ENCODE results near the gene TRAPPC14.

DNA sequence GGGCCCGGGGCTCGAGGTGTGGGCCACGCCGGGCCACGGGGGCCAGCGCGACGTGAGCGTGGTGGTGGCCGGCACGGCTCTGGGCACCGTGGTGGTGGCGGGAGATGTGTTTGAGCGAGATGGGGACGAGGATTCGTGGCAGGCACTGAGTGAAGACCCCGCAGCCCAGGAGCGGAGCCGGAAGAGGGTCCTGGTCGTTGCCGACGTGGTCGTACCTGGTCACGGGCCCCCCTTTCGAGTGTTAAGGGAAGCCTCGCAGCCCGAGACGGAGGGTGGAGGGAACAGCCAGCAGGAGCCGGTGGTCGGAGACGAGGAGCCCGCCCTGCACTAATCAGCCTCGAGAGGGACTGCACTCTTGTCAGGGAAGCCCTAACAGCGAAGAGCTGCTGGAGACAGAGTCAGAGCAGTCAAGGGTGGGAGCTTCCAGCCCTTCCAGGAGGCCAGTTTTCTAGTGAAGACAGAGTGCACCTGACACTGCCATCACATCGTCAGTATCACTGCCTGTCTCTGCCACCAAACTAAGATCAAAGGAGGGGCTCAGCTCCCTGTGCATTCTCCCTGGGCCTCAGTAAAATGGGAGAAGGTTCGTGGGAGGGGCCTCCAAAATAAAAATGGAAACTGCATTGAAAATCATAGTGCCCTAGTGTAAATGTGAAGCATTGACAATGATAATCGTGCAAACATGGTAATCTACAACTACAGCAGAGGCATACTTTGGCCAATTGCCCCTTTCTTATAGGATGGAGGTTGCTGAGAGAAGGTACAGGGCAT is 30.5 kb downstream of the TRAPPC14 start:
- TF ChIP-seq ZNF274 (IDR thresholded peaks at IDR 0.05; ENCODE audit: low read depth, low read length) (no peak), YY1 (IDR thresholded peaks at IDR 0.05; ENCODE audit: insufficient read depth, insufficient read length) (no peak)
